Suprapubic skin (tissue), 4 donors: Measurements from ENCODE around the gene FMN1. TPM values are rescaled to one million over a fixed set of nuclear protein-coding genes. Genes with fewer than 3 reads are reported as not detected.
"Not testable (repeated sequence)": the region's sequence is repeated elsewhere in the genome, so short reads cannot be mapped to it uniquely, and the experiment has no call there.

Source experiments
- DNase-seq, 2 donors: peaks; one replicate each; pipeline ENCODE4 v3.0.0-alpha.2; 2019; ENCODE audit warnings: low spot score in 2 of 2
- H3K27ac ChIP-seq: fragments of 200-600 bp; sonication (generic); one replicate; pipeline ENCODE4 v1.5.1; 2019
- H3K27me3 ChIP-seq: fragments of 200-600 bp; sonication (generic); one replicate; pipeline ENCODE4 v1.5.1; 2019
- H3K36me3 ChIP-seq: fragments of 200-600 bp; sonication (generic); one replicate; pipeline ENCODE4 v1.5.1; 2019
- H3K4me1 ChIP-seq: fragments of 200-600 bp; sonication (generic); one replicate; pipeline ENCODE4 v1.5.1; 2019
- H3K4me3 ChIP-seq: fragments of 200-600 bp; sonication (generic); one replicate; pipeline ENCODE4 v1.5.1; 2019; ENCODE audit warnings: mild to moderate bottlenecking
- H3K9me3 ChIP-seq: fragments of 200-600 bp; sonication (generic); one replicate; pipeline ENCODE4 v1.5.1; 2019
- CTCF ChIP-seq, 2 donors: fragments of 200-600 bp in 1 of 2; fragments of 450-650 bp in 1 of 2; sonication (generic) in 1 of 2; IDR thresholded peaks; one replicate each; pipeline ENCODE4 v1.5.1; 2016 to 2019; ENCODE audit warnings: antibody characterized with exemption in 2 of 2, mild to moderate bottlenecking in 1 of 2, moderate library complexity in 1 of 2
- EP300 ChIP-seq: sonication (generic); formaldehyde crosslinking; IDR thresholded peaks from one replicate; pipeline ENCODE4 v1.6.1; 2017; ENCODE audit warnings: antibody characterized with exemption
- POLR2A ChIP-seq, 2 donors: fragments of 450-650 bp; IDR thresholded peaks; one replicate each; pipeline ENCODE4 v1.6.1; 2017; ENCODE audit warnings: antibody characterized with exemption in 2 of 2, mild to moderate bottlenecking in 2 of 2, moderate library complexity in 2 of 2
- POLR2AphosphoS5 ChIP-seq, 3 donors: sonication (generic); formaldehyde crosslinking; IDR thresholded peaks; one replicate each; pipeline ENCODE4 v1.6.1; 2017; ENCODE audit warnings: antibody characterized with exemption in 3 of 3
- WGBS: methylation state at CpG from one replicate; pipeline ENCODE4 v1.1.5; 2018; 5-methylcytosine and 5-hydroxymethylcytosine counted together
- total RNA-seq, 4 donors: library from RNA; depleted of rRNA; stranded (reverse); fragments of >200 nt; gene quantifications; one replicate each; pipeline ENCODE4 v1.1.0, GENCODE V29; 2016

Gene FMN1
- total RNA-seq, 4 donors from 2014 or later, result 19.8 to 47.3 (median 33.1) TPM

GRCh38 chr15:32849769-32850668 is 344.5 kb downstream of the FMN1 start:
- no peak for DNase-seq
- no peaks in the 10 kb centered on the region for H3K27me3 ChIP-seq
- WGBS, result 93% methylated on average over 11 of the region's 11 CpGs
- H3K9me3 ChIP-seq, result no peaks in the 10 kb centered on the region
- no peak for TF ChIP-seq POLR2A (IDR thresholded peaks at IDR 0.05)
- TF ChIP-seq POLR2AphosphoS5 (IDR thresholded peaks at IDR 0.05), result no peak
- H3K36me3 ChIP-seq, result no peaks in the 10 kb centered on the region
- no peak overlapping the region for H3K27ac ChIP-seq
- H3K4me3 ChIP-seq, result no peak overlapping the region
- H3K4me1 ChIP-seq, result no peaks in the 10 kb centered on the region

GRCh38 chr15:32846671-32847070 is 347.8 kb downstream of the FMN1 start:
- WGBS, result 92% methylated on average over 2 of the region's 2 CpGs
- not testable (repeated sequence) for H3K4me3 ChIP-seq

GRCh38 chr15:32844118-32844711 is 350.3 kb downstream of the FMN1 start:
- TF ChIP-seq POLR2A (IDR thresholded peaks at IDR 0.05) (no peak), CTCF (IDR thresholded peaks at IDR 0.05) (peak; percentile 4 to 35)
- Histone ChIP-seq H3K27me3 (no peaks in the 10 kb centered on the region), H3K27ac (no peak overlapping the region), H3K9me3 (no peaks in the 10 kb centered on the region), H3K4me1 (no peaks in the 10 kb centered on the region), H3K36me3 (no peaks in the 10 kb centered on the region), H3K4me3 (no peak overlapping the region)
- DNase-seq, result no peak
- 81% methylated on average over 2 of the region's 2 CpGs for WGBS

More at GRCh38 chr15:32846671-32847070, 347.8 kb downstream of the FMN1 start:
- not testable (repeated sequence) for H3K36me3 ChIP-seq, H3K27me3 ChIP-seq, H3K9me3 ChIP-seq, H3K27ac ChIP-seq, H3K4me1 ChIP-seq, DNase-seq

- TF ChIP-seq POLR2AphosphoS5 (IDR thresholded peaks at IDR 0.05) (no peak), POLR2A (IDR thresholded peaks at IDR 0.05) (no peak), CTCF (IDR thresholded peaks at IDR 0.05) (no peak), EP300 (no peak)
- no peak overlapping the region for H3K4me3 ChIP-seq
- H3K9me3 ChIP-seq, result no peaks in the 10 kb centered on the region
- H3K36me3 ChIP-seq, result no peaks in the 10 kb centered on the region
- no peak for DNase-seq
- WGBS, result 55% methylated on average over 6 of the region's 6 CpGs
- no peaks in the 10 kb centered on the region for H3K4me1 ChIP-seq
- no peak overlapping the region for H3K27ac ChIP-seq
- H3K27me3 ChIP-seq, result no peaks in the 10 kb centered on the region
Measured at GRCh38 chr15:32843219-32843815, 351.2 kb downstream of the FMN1 start.

- Histone ChIP-seq H3K4me1 (no peaks in the 10 kb centered on the region), H3K4me3 (no peak overlapping the region), H3K9me3 (no peaks in the 10 kb centered on the region), H3K27me3 (no peaks in the 10 kb centered on the region), H3K27ac (no peak overlapping the region), H3K36me3 (no peaks in the 10 kb centered on the region)
- WGBS, result 79% methylated on average over 6 of the region's 6 CpGs
- TF ChIP-seq EP300, result no peak
- no peak for TF ChIP-seq CTCF (IDR thresholded peaks at IDR 0.05)
- no peak for TF ChIP-seq POLR2A (IDR thresholded peaks at IDR 0.05)
- TF ChIP-seq POLR2AphosphoS5 (IDR thresholded peaks at IDR 0.05), result no peak
- no peak for DNase-seq
Measured at GRCh38 chr15:32842081-32842480, 352.4 kb downstream of the FMN1 start.
